ENCODE measurements around the gene MACO1.

MACO1 gene

DNA sequence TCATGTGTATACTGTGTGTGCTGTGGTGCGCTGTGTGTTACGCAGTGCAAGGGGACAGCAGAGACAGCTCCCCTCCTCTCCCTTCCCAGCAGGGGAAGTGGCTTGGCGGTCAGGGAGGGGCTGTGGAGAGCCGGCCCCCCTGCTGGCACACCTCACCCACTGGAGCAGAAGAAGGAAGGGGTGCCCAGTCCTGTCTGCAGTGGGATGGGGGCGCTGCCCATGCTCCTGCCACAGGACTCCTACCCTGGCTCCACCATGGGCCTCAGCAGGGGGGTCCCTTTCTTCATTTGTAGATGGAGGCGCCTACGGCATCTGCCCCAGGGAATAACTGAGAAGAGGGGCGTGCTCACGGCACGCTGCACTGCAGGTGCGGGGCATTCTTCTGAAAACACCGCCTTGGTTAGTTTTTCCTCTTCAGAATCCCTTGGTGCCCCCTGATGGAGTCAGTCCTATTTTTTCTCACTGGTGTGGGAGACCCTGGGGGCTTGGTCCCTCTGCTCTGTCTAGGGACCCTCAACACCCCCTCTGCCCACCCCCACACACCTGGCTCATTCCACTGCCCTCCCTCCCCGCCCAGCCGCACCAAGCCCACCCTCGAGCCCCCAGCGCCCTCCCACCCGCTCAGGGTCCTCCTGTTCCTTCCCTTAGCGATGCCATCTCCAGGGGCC, 99.0 kb downstream of the MACO1 start:
- Mint-ChIP-seq H3K27me3 (peaks cover 28% of the 10 kb centered on the region), H3K36me3 (no peaks in the 10 kb centered on the region), H3K4me1 (no peaks in the 10 kb centered on the region), H3K27ac (no peak overlapping the region), H3K9me3 (peaks cover 5% of the 10 kb centered on the region), H3K4me3 (no peak overlapping the region)
- peak; percentile 45 for ATAC-seq

DNA sequence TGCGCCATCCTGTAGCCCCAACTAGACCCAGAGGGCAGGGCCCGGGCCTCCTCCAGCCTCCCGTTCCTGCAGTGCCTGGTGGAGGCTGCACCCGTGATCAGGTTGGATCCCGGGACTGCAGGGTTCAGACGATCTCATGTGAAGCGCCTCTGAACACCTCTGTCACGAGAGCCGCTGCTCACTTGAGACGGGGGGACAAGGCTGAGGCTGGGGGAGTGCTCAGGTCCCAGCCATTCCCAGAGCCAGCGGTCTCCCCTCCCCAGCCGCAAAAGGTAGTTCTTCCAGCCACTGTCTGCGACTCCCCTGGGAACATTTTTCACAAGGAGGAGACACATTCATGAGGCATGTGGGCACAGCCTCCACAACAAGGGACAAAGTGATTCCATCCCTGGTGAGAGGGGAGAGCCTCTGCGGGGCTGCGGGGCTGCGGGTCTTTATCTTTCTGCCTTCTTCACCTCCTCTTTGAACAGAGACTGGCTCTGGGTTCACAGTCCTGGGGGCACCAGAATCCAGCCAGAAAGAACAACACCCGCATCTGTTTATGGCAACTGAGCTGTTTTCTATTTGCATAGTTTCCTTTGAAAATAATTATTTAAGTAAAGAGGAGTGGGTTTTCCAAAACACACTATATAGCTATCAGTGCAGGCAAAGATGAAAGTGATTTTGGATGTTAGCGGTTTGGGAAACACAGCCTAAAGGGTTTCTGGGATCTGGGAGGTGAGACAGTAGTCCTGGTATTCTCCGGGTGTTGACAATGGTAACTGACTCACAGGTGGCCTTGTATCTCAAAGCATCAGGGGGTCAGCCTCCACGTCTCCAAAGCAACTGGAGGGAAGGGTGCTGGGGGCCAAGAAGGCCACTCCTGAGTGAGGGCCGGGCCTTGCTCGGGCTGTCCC, 99.7 kb downstream of the MACO1 start:
- ATAC-seq, result no peak
- peaks cover 22% of the 10 kb centered on the region for H3K27me3 Mint-ChIP-seq
- no peak overlapping the region for H3K27ac Mint-ChIP-seq

DNA sequence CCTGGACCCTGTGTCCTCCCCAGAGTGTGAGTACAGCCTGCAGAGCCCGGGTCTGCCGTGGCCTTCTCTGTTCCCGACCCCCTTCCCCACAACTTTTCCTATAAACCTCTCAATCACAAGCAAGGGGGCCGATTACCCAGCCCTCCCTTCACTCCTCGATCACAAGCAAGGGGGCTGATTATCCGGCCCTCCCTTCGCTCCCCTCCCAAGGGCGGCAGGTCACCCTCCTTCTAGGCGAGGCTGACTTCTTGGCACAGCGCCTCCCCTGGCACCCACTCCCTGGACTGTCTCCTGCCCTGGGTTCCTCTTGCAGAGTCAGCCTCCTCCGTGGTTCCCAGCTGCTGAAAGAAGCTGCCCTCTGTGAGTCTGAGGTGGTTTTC, 100.4 kb downstream of the MACO1 start:
- no peak overlapping the region for H3K4me3 Mint-ChIP-seq
- no peaks in the 10 kb centered on the region for H3K9me3 Mint-ChIP-seq
- no peak overlapping the region for H3K27ac Mint-ChIP-seq
- H3K27me3 Mint-ChIP-seq, result peaks cover 19% of the 10 kb centered on the region
- ATAC-seq, result no peak
- no peaks in the 10 kb centered on the region for H3K36me3 Mint-ChIP-seq
- no peaks in the 10 kb centered on the region for H3K4me1 Mint-ChIP-seq

More for the DNA sequence above, 99.7 kb downstream of the MACO1 start:
- Mint-ChIP-seq H3K4me3 (no peak overlapping the region), H3K9me3 (peaks cover 2% of the 10 kb centered on the region), H3K36me3 (no peaks in the 10 kb centered on the region), H3K4me1 (no peaks in the 10 kb centered on the region)

DNA sequence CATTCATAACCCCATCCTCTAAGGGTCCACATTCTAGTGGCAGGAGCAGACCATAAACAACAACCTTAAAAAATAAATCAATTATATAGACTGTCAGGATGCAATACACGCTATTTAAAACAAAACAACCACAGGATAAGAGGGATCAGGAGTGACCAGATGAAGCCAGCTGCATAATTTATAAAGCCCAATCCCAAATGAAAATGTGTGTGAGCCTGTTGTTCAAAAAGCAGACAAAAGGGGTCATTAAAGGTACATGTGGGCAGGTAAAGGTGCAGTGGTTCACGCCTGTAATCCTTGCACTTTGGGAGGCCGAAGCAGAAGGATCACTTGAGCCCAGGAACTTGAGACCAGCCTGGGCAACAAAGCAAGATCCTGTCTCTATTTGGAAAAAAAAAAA, 102.3 kb downstream of the MACO1 start:
- H3K9me3 Mint-ChIP-seq, result no peaks in the 10 kb centered on the region
- no peak for ATAC-seq
- no peaks in the 10 kb centered on the region for H3K4me1 Mint-ChIP-seq
- H3K36me3 Mint-ChIP-seq, result no peaks in the 10 kb centered on the region
- peaks cover 19% of the 10 kb centered on the region for H3K27me3 Mint-ChIP-seq
- H3K27ac Mint-ChIP-seq, result no peak overlapping the region
- H3K4me3 Mint-ChIP-seq, result no peak overlapping the region

DNA sequence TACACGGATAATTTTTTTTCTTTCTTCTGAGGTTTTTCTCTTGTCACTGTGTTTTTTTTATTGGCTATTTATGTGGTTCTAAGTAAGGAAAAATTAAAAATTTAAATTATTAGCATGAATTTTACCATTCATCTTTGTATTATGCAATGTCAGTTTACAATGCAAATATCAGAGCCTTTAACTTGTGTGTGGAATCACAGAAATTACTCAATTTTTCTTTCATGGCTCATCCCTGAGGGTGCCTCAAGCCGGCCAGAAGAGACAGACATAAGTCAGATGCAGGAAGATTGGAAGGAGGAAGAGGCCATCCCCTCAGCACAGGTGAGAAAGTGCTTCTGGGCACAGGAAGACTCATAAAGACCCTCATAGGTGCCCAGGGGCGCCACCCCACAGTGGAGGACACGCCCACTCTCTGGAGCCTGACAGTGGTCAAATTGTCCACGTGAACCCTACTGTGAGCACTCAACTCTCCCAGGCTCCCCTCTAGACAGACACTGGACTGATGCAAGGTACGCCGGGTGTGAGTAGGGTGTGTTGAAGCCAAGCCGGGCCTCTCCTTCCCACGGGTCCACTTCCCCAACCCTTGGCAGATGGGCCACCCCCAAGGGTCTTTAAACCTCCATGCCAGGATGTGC, 103.2 kb downstream of the MACO1 start:
- Mint-ChIP-seq H3K4me3 (no peak overlapping the region), H3K27ac (no peak overlapping the region), H3K27me3 (peaks cover 16% of the 10 kb centered on the region), H3K4me1 (no peaks in the 10 kb centered on the region), H3K36me3 (no peaks in the 10 kb centered on the region), H3K9me3 (no peaks in the 10 kb centered on the region)
- no peak for ATAC-seq

DNA sequence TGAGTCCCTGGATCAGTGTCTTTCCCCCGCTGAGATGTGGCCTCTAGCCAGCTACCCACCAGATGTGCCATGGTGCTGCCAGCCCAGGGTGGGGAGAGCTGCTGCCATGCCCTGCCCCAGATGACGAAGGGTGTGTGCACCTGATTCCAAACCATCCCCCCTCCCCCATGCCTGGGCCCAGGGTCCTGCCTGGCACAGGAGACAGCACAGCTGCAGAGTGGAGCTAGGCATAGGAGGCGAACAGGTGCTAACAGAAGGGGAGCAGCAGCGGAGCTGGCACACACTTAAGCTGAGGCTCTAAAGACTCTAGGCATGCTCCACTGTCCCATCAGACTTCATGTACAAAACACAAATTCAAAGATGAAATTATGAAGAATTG, 103.7 kb downstream of the MACO1 start:
- H3K9me3 Mint-ChIP-seq, result no peaks in the 10 kb centered on the region
- no peak for ATAC-seq
- no peak overlapping the region for H3K4me3 Mint-ChIP-seq
- H3K36me3 Mint-ChIP-seq, result no peaks in the 10 kb centered on the region
- no peak overlapping the region for H3K27ac Mint-ChIP-seq
- H3K4me1 Mint-ChIP-seq, result no peaks in the 10 kb centered on the region
- peaks cover 11% of the 10 kb centered on the region for H3K27me3 Mint-ChIP-seq

DNA sequence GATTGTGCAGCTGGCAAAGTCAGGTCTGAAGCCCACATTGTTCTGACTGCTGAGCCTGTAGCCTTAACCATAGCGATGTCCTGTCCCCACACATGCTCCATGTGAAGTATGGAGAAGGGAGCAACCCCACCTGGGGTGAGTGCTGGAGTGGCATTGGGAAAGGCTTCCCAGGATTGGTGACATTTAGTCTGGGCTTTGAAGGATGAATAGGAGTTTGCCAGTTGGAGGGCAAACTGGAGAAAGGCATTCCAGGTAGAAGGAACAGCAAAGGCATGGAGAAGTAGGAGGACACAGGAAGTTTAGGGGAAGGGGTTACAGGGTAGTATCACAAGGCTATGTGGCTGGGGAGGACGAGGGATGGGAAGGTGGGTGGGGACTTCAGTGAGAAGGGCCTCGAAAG, 105.4 kb downstream of the MACO1 start:
- no peaks in the 10 kb centered on the region for H3K27me3 Mint-ChIP-seq

DNA sequence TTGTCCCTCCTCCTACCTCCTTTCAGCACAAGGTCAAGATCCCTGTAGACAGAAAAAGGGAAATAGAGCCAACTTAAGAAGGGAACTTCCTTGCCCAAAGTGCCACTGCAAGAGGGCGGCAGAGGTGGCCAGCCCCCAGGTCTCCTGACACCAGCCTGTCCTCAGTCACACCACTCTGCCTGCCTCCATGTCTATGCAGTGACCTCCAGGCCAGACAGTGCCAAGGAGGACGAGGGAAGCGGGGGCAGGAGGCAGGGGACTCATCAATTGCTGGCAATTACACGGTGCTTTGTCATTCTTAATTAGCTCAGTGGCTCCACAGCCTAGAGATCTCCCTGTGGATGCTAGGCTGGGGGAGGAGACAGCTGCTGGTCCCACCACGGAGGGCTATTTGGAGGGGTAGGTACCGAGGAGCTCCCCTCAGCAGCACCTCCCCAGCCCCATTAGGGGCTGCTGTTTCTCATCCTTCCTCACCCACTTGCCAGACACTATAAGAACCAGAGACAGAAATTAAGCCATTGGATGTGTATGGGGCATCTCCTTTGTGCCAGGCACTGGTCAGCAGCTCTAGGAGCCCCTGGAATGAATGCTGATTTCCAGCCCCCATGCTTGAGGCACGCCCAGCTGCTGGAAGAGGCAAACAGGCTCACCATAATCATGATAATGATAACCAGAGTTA, 106.6 kb downstream of the MACO1 start:
- Mint-ChIP-seq H3K4me1 (no peaks in the 10 kb centered on the region), H3K9me3 (no peaks in the 10 kb centered on the region), H3K27ac (no peak overlapping the region), H3K36me3 (no peaks in the 10 kb centered on the region), H3K4me3 (no peak overlapping the region), H3K27me3 (no peaks in the 10 kb centered on the region)
- ATAC-seq, result no peak

More for the DNA sequence above, 105.4 kb downstream of the MACO1 start:
- no peak overlapping the region for H3K27ac Mint-ChIP-seq
- no peak for ATAC-seq
- no peaks in the 10 kb centered on the region for H3K36me3 Mint-ChIP-seq
- no peaks in the 10 kb centered on the region for H3K4me1 Mint-ChIP-seq
- no peaks in the 10 kb centered on the region for H3K9me3 Mint-ChIP-seq
- H3K4me3 Mint-ChIP-seq, result no peak overlapping the region

DNA sequence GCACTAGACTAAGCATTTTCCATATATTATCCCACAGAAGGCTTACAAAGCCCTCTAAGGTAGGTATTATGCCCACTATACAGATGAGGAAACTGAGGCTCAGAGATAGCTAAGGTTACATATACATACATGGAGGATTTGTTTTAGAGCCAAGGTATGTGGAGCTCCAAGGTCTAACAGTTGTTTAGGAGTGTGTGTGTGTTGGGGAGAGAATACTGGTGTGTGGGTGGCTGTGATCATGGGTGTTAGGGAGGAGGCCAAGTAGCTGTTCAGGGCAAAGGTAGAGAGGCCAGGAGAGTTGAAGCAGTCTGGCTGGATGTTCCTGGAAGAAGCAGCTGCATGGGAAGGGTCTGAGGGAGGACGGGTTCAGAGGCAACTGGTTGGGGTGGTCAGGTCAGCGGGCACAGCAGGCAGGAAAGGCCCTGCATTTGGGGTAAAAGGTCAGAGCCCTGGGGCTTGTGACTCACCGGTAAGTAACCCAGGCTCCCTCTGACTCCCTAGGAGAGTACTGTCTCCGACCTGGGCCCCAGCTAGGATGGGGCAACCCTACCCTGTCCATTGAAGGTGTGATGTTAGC, 107.6 kb downstream of the MACO1 start:
- ATAC-seq, result no peak
- H3K27ac Mint-ChIP-seq, result no peak overlapping the region
- H3K9me3 Mint-ChIP-seq, result no peaks in the 10 kb centered on the region
- H3K4me3 Mint-ChIP-seq, result no peak overlapping the region
- H3K36me3 Mint-ChIP-seq, result no peaks in the 10 kb centered on the region
- no peaks in the 10 kb centered on the region for H3K27me3 Mint-ChIP-seq
- H3K4me1 Mint-ChIP-seq, result no peaks in the 10 kb centered on the region

DNA sequence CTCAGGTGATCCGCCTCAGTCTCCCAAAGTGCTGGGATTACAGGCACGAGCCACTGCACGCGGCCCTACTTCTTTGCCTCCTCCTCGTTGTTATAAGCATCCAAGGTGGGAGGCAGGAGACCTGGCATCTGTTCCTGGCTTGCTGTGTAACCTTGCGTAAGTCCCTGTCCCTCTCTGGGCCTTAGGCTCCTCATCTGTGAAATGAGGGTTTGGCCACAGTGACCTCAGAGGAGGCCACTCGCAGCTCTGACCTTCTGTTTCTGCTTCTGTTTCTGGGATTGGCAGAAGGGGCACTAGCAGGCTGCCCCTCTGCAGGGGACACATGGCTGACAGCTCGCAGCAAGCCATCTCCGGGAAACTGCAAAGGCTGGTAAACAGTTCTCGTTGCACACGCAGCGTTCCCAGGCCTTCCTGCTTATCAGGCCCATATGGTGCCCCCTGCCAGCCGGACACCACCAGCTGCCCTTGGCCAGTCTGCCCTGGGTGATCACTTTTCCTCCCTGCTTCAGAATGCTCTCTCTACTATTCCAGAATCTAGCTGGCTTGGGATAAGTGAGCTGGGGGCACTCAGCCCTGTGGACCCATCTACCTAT, 110.1 kb downstream of the MACO1 start:
- no peaks in the 10 kb centered on the region for H3K36me3 Mint-ChIP-seq
- H3K4me3 Mint-ChIP-seq, result no peak overlapping the region
- no peaks in the 10 kb centered on the region for H3K9me3 Mint-ChIP-seq
- peaks cover 15% of the 10 kb centered on the region for H3K4me1 Mint-ChIP-seq
- no peaks in the 10 kb centered on the region for H3K27me3 Mint-ChIP-seq
- H3K27ac Mint-ChIP-seq, result no peak overlapping the region
- no peak for ATAC-seq

DNA sequence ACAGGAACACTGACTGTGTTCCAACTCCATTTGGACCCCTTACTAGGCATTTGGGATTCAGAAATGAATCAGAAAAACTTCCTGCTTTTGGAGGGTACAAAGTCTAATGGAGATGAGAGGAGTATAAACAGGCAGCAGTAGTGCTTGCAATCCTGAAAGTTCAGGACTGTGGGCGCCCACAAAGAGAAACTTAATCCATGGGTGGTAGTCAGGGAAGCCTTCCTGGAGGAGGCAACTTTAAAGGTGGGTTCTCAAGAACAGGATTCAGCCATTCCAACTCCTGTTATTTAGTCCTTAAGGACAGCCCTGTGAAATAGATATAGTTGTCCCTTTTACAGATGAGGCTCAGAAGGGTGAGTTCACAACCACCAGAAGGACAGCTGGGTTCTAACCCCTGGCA, 110.7 kb downstream of the MACO1 start:
- no peaks in the 10 kb centered on the region for H3K36me3 Mint-ChIP-seq
- ATAC-seq, result no peak
- no peaks in the 10 kb centered on the region for H3K9me3 Mint-ChIP-seq
- no peak overlapping the region for H3K4me3 Mint-ChIP-seq
- no peaks in the 10 kb centered on the region for H3K27me3 Mint-ChIP-seq
- peaks cover 19% of the 10 kb centered on the region for H3K4me1 Mint-ChIP-seq
- no peak overlapping the region for H3K27ac Mint-ChIP-seq

DNA sequence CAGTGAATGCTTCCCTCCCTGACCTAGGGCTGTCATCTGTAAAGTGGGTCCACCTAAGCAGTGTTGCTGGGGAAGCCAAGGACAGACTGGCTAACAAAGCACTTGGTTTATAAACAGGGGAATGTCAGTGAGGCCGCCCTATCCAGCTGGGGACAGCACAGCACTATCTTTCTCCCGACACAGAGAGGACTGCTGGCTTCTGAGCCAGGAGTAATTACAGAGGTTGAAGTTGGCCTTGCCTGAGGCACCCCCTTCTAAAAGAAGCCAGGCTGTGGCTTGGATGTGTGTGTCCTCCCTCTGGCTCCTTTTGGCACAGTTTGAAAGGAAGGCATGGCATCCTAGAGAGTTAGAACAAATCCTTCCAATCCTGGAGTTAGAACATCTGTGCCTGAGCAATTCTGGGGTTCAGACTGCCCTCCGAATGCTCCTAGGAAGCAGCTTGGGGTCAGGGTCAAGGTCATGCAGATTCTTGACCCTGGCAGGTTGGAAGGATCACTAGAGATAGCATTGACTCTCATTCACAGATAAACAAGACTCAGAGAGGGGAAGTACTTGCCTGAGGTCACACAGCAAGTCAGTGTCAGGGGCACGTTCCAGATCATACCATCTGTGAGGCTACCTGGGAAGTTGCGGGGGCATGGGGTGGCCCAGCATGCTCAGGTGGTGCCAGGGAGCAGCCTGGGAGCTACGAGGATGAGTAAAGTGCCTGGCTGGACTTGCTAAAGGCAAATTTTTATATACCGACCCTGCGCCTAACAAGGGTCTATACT, 111.4 kb downstream of the MACO1 start:
- Mint-ChIP-seq H3K9me3 (no peaks in the 10 kb centered on the region), H3K27me3 (no peaks in the 10 kb centered on the region), H3K4me3 (no peak overlapping the region), H3K27ac (no peak overlapping the region), H3K36me3 (no peaks in the 10 kb centered on the region), H3K4me1 (peaks cover 25% of the 10 kb centered on the region)
- ATAC-seq, result no peak

DNA sequence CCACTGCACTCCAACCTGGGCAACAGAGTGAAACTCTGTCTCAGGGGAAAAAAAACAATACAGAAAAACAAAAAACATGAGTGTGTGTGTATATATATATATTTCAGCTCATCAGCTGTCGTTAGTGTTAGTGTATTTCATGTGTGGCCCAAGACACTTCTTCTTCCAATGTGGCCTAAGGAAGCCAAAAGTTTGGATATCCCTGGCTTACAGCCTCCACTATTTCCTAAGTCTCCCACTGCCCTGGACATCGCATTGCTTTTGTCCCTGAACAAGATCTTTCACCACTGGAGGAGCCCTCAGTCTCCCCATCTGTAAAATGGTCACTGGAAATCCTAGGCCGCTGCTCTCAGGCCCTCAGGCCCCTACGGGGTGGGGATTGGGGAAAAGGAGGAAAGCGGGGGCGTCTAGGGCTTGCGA, 112.3 kb downstream of the MACO1 start:
- no peak for ATAC-seq
- Mint-ChIP-seq H3K27ac (no peak overlapping the region), H3K4me1 (peaks cover 25% of the 10 kb centered on the region), H3K4me3 (peak overlapping the region; percentile 58), H3K9me3 (no peaks in the 10 kb centered on the region), H3K27me3 (no peaks in the 10 kb centered on the region), H3K36me3 (no peaks in the 10 kb centered on the region)

All from stimulated activated memory B cell treated with anti-CD40 and anti-IgM and Interleukin-4, amounts not matched to agents 10 μg/mL and 1 μg/mL and 100 μg/mL, for 72 hours (primary cell).